Brain microvascular endothelial cell (primary cell): ENCODE results near the gene WWOX.

Experiments
- DNase-seq: peaks from one replicate; pipeline ENCODE4 v3.0.0-alpha.2; 2020
- H3K27ac ChIP-seq: fragments of 250-450 bp; sonication (Bioruptor Pico); 2 replicates; pipeline ENCODE4 v1.5.1; 2020; ENCODE audit warnings: mild to moderate bottlenecking, moderate library complexity
- H3K27me3 ChIP-seq: fragments of 250-450 bp; sonication (Bioruptor Pico); replicated peaks from 2 replicates; pipeline ENCODE4 v1.5.1; 2020; ENCODE audit warnings: mild to moderate bottlenecking
- H3K36me3 ChIP-seq: fragments of 250-450 bp; sonication (Bioruptor Pico); replicated peaks from 2 replicates; pipeline ENCODE4 v1.5.1; 2020; ENCODE audit warnings: mild to moderate bottlenecking
- H3K4me3 ChIP-seq: 2 replicates; pipeline ENCODE4 v1.5.1; 2011; ENCODE audit warnings: low read depth, mild to moderate bottlenecking, control low read depth, low read length, moderate library complexity
- in situ Hi-C: cut with HindIII; loops from 2 replicates; pipeline ENCODE4 v1.10.0; 2017; ENCODE audit warnings: low sequenced_read_pairs, low pct_ligation_motif_present
- TF ChIP-seq, protein P1 (sequence below): IDR thresholded peaks from 2 replicates; pipeline ENCODE4 v1.5.1; 2011; ENCODE audit warnings: low read depth, mild to moderate bottlenecking, moderate library complexity, low read length, control low read depth, inconsistent platforms; ENCODE audit errors: missing control alignments

WWOX gene

DNA sequence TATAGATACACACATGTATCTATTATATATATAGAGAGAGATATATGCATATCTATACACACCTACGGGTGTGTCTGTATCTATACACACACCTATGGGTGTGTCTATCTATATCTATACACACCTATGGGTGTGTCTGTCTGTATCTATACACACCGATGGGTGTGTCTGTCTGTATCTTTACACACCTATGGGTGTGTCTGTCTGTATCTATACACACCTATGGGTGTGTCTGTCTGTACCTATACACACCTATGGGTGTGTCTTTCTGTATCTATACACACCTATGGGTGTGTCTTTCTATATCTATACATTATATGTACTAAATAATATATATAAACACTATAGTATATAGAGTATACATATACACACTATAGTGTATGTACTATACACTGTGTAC, 762.6 kb downstream of the WWOX start:
- DNase-seq: no peak
- H3K27me3 ChIP-seq: no peaks in the 10 kb centered on the region
- in situ Hi-C loops: no loop called here
- no peak overlapping the region for H3K27ac ChIP-seq
- H3K36me3 ChIP-seq: no peaks in the 10 kb centered on the region
- H3K4me3 ChIP-seq: no peak overlapping the region
- TF ChIP-seq, protein P1, sequence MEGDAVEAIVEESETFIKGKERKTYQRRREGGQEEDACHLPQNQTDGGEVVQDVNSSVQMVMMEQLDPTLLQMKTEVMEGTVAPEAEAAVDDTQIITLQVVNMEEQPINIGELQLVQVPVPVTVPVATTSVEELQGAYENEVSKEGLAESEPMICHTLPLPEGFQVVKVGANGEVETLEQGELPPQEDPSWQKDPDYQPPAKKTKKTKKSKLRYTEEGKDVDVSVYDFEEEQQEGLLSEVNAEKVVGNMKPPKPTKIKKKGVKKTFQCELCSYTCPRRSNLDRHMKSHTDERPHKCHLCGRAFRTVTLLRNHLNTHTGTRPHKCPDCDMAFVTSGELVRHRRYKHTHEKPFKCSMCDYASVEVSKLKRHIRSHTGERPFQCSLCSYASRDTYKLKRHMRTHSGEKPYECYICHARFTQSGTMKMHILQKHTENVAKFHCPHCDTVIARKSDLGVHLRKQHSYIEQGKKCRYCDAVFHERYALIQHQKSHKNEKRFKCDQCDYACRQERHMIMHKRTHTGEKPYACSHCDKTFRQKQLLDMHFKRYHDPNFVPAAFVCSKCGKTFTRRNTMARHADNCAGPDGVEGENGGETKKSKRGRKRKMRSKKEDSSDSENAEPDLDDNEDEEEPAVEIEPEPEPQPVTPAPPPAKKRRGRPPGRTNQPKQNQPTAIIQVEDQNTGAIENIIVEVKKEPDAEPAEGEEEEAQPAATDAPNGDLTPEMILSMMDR: no peak

DNA sequence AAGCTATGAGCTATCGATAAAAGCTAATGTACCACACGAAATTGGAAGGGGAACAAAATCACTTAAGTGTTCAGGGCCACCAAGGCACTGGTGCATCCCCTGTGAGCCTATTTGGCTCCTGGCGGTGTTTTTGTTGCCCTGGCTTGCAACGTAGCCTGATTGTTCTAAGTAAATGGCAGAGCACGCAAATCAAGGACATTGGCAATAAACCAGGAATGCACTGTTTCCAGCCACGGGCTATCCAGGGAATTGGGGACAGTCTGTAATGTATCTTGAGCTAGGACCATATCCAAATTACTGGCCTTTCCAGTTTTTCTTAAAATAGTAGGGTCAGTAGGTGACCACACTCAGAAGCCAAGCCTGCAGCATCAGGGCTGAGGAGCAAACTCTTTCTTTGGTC, 767.1 kb downstream of the WWOX start:
- no peaks in the 10 kb centered on the region for H3K36me3 ChIP-seq
- in situ Hi-C loops: no loop called here
- TF ChIP-seq, protein P1: no peak
- H3K4me3 ChIP-seq: no peak overlapping the region
- no peak for DNase-seq
- H3K27ac ChIP-seq: no peak overlapping the region
- no peaks in the 10 kb centered on the region for H3K27me3 ChIP-seq

DNA sequence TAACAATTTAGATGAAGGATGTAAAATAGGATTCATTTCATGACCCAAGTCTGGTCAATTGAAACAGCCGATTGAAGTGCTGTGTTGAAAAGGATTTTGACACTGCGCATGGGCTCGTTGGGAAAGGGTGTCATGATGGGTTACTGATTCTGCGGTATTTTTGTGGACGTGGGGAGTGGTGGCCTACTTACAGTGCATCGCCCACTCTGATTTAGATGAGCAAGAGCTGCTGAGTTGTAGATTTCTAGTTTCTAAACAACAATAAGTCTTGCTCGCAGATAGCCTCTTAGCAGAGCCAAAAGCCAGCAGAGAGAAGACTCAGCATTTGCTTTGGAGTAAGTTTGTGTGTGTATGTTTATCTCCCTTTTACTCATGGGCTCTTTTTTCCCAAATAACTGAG, 770.0 kb downstream of the WWOX start:
- in situ Hi-C loops: no loop called here
- Histone ChIP-seq H3K27me3 (no peaks in the 10 kb centered on the region), H3K27ac (no peak overlapping the region), H3K4me3 (no peak overlapping the region), H3K36me3 (no peaks in the 10 kb centered on the region)
- TF ChIP-seq, protein P1: no peak
- DNase-seq: no peak

DNA sequence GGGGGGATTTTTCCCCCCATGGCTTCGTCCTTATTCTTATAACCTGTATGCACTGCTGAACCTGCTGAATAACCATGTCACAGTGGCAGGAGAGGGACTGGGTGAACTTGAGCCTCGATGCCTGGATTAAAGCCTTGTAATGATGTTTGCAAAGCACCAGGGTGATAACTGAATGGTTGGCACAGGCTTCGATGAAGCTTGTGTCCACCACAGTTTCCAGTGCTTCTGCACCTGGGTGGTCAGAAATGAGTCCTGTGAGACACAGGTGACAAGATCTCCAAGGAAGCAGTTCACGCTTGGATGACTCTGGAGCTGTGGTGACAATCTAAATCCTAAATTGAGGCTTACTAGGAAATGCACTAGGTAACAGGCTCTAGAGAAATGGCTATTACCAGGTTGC, 771.8 kb downstream of the WWOX start:
- no peak for DNase-seq
- in situ Hi-C loops: no loop called here

DNA sequence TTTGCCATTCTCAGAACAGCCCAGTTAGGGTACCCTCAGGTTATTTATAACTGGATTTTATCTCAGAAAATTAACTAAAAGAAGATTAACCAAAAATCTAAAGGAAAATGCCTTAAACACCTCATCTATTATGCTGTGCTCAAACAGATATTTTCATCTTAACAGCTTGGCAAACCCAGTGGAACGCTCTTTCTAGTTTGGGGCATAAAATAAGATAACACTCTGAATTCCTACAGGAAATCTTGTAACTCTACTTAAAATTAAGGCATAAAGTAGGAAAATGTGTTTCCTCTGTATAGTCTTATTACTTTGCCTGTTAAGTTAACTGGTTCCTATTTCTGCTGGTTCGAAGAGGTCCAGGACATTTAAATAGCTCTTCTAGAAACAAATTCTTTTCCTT, 777.2 kb downstream of the WWOX start:
- no peak overlapping the region for H3K27ac ChIP-seq
- TF ChIP-seq, protein P1: no peak
- H3K27me3 ChIP-seq: no peaks in the 10 kb centered on the region
- in situ Hi-C loops: no loop called here
- DNase-seq: no peak
- no peaks in the 10 kb centered on the region for H3K36me3 ChIP-seq
- no peak overlapping the region for H3K4me3 ChIP-seq

More for the DNA sequence above, 771.8 kb downstream of the WWOX start:
- Histone ChIP-seq H3K36me3 (no peaks in the 10 kb centered on the region), H3K27me3 (no peaks in the 10 kb centered on the region), H3K4me3 (no peak overlapping the region), H3K27ac (no peak overlapping the region)
- TF ChIP-seq, protein P1: no peak

DNA sequence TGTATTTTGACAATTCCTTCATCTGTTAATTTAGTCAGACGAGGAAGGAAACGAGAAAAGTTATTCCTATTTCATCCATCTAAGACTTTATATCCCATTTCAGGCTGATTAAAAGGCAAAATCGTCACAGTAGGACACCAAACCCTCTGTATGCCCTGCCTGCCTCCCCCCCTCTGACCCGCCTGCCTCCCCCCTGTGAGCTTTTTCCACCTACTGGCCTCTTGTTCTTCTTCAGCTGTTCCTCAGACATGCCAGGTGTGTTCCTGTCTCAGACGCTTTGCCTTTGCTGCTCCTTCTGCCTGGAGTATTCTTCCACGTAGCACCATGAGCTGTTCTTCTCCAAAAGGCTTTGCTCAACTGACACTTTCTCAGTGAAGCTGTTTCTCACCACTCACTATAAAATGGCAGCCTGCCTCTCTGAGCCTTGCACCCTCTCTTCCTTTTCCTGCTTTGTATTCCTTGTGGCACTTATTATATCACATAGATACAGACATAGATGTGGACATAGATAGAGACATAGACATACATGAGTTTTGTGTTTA, 777.7 kb downstream of the WWOX start:
- in situ Hi-C loops: no loop called here
- Histone ChIP-seq H3K27ac (no peak overlapping the region), H3K4me3 (no peak overlapping the region), H3K36me3 (no peaks in the 10 kb centered on the region), H3K27me3 (no peaks in the 10 kb centered on the region)
- no peak for DNase-seq
- TF ChIP-seq, protein P1: no peak
